Activated CD8-positive, alpha-beta memory T cell treated with anti-CD3 and anti-CD28 coated beads for 24 hours (primary cell): ENCODE data around the gene TBC1D5.
A peak's percentile ranks its signal among the peaks of the same experiment; 100 is the strongest.

Experiments
- DNase-seq: peaks from one replicate; pipeline ENCODE4 v3.0.0-alpha.2; 2020

The TBC1D5 gene

DNA sequence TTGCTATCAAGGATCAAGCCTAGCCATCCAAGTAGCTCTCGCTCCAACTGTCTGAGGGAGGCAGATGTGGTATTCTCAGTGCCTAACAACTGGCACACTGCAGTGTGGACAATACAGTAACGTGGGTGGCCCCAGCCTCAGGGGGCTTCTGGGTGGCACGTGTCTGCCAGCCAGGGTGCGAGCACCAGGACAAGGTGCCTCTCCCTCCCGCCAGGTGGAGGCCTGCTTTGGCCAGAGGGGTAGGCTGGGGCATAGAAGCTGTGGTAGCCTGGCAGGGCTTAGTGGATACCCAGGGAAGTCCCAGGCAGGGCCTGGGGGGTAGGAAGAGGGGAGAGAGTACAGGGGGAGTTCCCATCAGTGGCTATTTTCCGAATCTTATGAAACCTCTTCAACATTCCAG lies 623.7 kb downstream of the TBC1D5 start:
- peak; percentile 37 for DNase-seq

DNA sequence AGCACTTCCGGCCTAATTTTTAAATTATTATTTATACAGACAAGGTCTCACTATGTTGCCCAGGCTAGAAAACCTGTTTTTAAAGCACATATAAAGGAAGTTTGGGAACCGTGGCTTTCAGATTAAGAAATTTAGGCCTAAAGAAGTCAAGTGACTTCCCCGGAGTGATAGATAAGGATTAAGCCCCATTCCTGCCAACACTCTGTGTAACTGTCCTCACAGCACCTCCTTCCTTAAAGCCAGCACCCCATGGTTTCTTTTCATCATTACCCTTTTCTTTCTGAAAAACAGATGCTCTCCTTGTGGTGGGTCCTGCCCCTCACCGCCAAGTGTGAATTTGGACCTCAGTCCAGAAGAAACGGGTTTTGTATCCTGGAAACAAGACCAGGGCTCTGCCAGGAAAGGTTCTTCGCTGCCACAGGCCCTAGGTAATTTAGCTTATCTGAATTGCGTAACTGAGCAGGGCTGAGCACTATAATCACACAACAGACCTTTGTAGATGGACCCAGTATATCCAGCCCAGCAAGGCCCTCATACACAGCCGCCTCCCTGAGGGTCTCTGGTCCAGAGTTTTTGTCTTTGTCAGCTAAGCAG lies 626.3 kb downstream of the TBC1D5 start:
- peak; percentile 26 for DNase-seq

DNA sequence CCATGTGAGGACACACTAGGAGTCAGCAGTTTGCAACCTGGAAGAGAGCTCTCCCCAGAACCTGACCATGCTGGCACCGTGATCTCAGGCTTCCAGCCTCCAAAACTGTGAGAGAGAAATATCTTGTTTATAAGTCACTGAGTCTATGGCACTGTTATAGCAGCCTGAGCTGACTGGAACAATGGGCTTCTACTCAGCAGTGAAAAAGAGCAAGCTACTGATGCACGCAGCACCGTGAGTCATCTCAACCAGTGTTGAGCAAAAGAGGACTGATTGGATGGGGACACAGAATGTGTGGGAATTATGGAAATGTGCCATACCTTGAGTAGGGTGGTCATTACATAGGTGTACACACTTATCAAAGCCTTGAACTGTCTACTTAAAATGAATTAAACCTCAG lies 627.2 kb downstream of the TBC1D5 start:
- no peak for DNase-seq

DNA sequence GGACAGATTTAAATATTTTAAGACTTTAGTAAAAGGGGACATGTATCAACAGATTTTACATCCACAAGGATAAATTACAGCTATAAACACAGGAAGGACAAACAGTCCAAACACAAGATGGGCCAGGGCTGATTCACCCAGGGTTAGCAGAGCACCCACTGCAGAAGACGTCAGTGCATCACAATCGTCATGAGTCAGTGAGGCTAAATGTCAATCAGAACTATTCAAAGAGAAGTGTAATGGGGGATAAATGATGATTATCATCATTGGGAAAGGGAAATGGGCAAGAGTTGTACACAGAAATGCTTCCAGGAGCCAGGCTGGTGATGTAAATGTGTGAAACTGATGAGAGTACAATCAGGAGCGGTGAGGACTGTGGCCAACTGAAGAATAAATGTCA lies 630.8 kb downstream of the TBC1D5 start:
- no peak for DNase-seq

DNA sequence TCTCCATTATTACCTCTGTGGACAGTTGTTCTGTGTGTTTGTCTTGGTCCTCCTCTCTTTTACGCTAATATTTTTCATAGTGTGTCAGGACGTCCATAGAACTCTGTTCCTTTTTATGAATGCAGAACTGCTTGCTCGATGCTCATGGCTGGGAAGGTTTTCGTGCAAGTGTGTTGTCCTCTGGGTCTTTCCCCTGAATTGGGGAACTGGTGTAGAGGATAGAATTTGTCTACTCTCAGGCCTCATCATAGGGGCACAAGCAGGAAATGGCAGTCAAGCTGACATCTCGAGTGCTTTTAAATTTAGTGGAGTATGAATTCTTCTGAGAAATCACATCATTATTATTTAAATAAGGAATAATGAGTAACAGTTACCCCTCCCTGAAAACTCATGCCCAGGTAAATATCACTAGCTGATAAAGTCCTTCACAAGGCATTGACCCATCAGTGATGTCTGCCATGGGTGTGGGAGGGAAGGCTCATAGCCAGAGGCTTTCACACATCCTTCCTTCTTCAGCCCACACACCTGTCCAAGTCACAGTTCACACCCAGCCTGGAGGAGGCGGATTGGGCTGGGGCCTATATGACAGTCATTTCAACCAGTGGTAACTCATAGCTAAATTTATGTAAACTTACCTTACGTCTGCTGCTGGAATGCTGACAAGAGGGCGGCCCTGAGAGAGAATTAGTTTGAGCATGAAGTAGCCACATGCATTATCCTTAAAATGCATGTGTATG lies 631.6 kb downstream of the TBC1D5 start:
- no peak for DNase-seq
